GM12878 (cell line): ENCODE measurements around the gene NEMF. TPM values are rescaled to one million over a fixed set of nuclear protein-coding genes. Genes with fewer than 3 reads are reported as not detected.
A peak's percentile ranks its signal among the peaks of the same experiment; 100 is the strongest.

ENCODE experiments used
- CREM ChIP-seq: IDR thresholded peaks from 2 replicates; pipeline ENCODE4 v1.6.1; 2014; ENCODE audit warnings: antibody characterized with exemption, low read depth
- DPF2 ChIP-seq: fragments of 450-650 bp; IDR thresholded peaks from 2 replicates; pipeline ENCODE4 v1.6.1; 2017; ENCODE audit warnings: mild to moderate bottlenecking
- EGR1 ChIP-seq, 2 experiments: IDR thresholded peaks; 1 replicate in 1 of 2; 2 replicates in 1 of 2; pipeline ENCODE4 v1.6.1; 2011 to 2012; ENCODE audit warnings: low read depth in 2 of 2, low read length in 2 of 2, borderline replicate concordance in 1 of 2, mild to moderate bottlenecking in 1 of 2, moderate library complexity in 1 of 2
- IKZF2 ChIP-seq, 2 experiments: fragments of 450-650 bp; IDR thresholded peaks; 2 replicates each; pipeline ENCODE4 v1.6.1; 2017; ENCODE audit warnings: mild to moderate bottlenecking in 2 of 2, moderate library complexity in 2 of 2
- IRF4 ChIP-seq: IDR thresholded peaks from 2 replicates; pipeline ENCODE4 v1.6.1; 2011; ENCODE audit warnings: low read depth, low read length
- JUNB ChIP-seq: IDR thresholded peaks from 2 replicates; pipeline ENCODE4 v1.6.1; 2016; ENCODE audit warnings: antibody characterized with exemption, mild to moderate bottlenecking
- JUND ChIP-seq: IDR thresholded peaks from 2 replicates; pipeline ENCODE4 v1.6.1; 2012; ENCODE audit warnings: low read depth, mild to moderate bottlenecking, low read length, improper control_type of control experiment, moderate library complexity
- MEF2B ChIP-seq: fragments of 450-650 bp; IDR thresholded peaks from 2 replicates; pipeline ENCODE4 v1.6.1; 2018; ENCODE audit warnings: mild to moderate bottlenecking, moderate library complexity; ENCODE audit not compliant: partially characterized antibody, poor library complexity, severe bottlenecking
- NBN ChIP-seq: fragments of 450-650 bp; IDR thresholded peaks from 2 replicates; pipeline ENCODE4 v1.6.1; 2016
- NFXL1 ChIP-seq: fragments of 450-650 bp; IDR thresholded peaks from 2 replicates; pipeline ENCODE4 v1.6.1; 2017; ENCODE audit warnings: antibody characterized with exemption, mild to moderate bottlenecking, borderline replicate concordance
- NFYB ChIP-seq: IDR thresholded peaks from 2 replicates; pipeline ENCODE4 v1.6.1; 2011; ENCODE audit warnings: low read depth, mild to moderate bottlenecking, low read length, improper control_type of control experiment, moderate library complexity; ENCODE audit not compliant: insufficient read depth
- PAX8 ChIP-seq: fragments of 450-650 bp; IDR thresholded peaks from 2 replicates; pipeline ENCODE4 v1.6.1; 2017; ENCODE audit warnings: mild to moderate bottlenecking, moderate library complexity
- POLR2A ChIP-seq: IDR thresholded peaks from 2 replicates; pipeline ENCODE4 v1.6.1; 2011; ENCODE audit warnings: low read depth, mild to moderate bottlenecking, low read length
- POLR2AphosphoS5 ChIP-seq: IDR thresholded peaks from 2 replicates; pipeline ENCODE4 v1.6.1; 2011; ENCODE audit warnings: mild to moderate bottlenecking, low read length, inconsistent platforms
- PRDM15 ChIP-seq: fragments of 450-650 bp; formaldehyde crosslinking; IDR thresholded peaks from 2 replicates; pipeline ENCODE4 v1.4.0; 2020; ENCODE audit warnings: mild to moderate bottlenecking, moderate library complexity
- RB1 ChIP-seq: fragments of 450-650 bp; formaldehyde crosslinking; IDR thresholded peaks from 2 replicates; pipeline ENCODE4 v1.6.1; 2017; ENCODE audit warnings: mild to moderate bottlenecking, borderline replicate concordance
- SIN3A ChIP-seq: IDR thresholded peaks from 2 replicates; pipeline ENCODE4 v1.6.1; 2012; ENCODE audit warnings: low read depth, low read length, improper control_type of control experiment
- SREBF2 ChIP-seq: IDR thresholded peaks from 2 replicates; pipeline ENCODE4 v1.6.1; 2012; ENCODE audit warnings: mild to moderate bottlenecking, low read length
- SUPT20H ChIP-seq: IDR thresholded peaks from 2 replicates; pipeline ENCODE4 v1.6.1; 2011; ENCODE audit warnings: low read depth, mild to moderate bottlenecking, low read length, moderate library complexity, borderline replicate concordance; ENCODE audit not compliant: control insufficient read depth
- TCF3 ChIP-seq: IDR thresholded peaks from 2 replicates; pipeline ENCODE4 v1.6.1; 2012; ENCODE audit warnings: low read depth, mild to moderate bottlenecking, low read length, borderline replicate concordance; ENCODE audit not compliant: insufficient read depth
- YBX1 ChIP-seq: fragments of 450-650 bp; IDR thresholded peaks from 2 replicates; pipeline ENCODE4 v1.6.1; 2016; ENCODE audit warnings: antibody characterized with exemption
- ZBTB11 ChIP-seq: fragments of 450-650 bp; formaldehyde crosslinking; IDR thresholded peaks from 2 replicates; pipeline ENCODE4 v1.5.0; 2022; ENCODE audit warnings: mild to moderate bottlenecking, missing genetic modification characterization
- ZNF274 ChIP-seq: IDR thresholded peaks from one replicate; pipeline ENCODE4 v1.8.0; 2011; ENCODE audit not compliant: insufficient read length, insufficient read depth
- polyA plus RNA-seq, 11 experiments: library from polyadenylated mRNA; depleted of rRNA in 4 of 11; unstranded in 6 of 11; stranded (reverse) in 5 of 11; fragments of >200 nt; fragmentation: Nextera tagmentation in 4 of 11; fragmentation: Illumina TruSeq in 1 of 11; extraction: Ambion mirVana in 4 of 11; extraction: Trizol in 1 of 11; gene quantifications; 1 replicate in 1 of 11; 2 replicates in 10 of 11; pipeline versions ENCODE4 v1.2.1 to v1.2.3, GENCODE V29; 2011 to 2016; ENCODE audit warnings: inconsistent platforms in 2 of 11, missing spikeins in 2 of 11, low read depth in 1 of 11
- total RNA-seq, 4 experiments: library from RNA; depleted of rRNA in 3 of 4; stranded (reverse); fragments of >200 nt in 3 of 4; fragmentation: Illumina TruSeq in 1 of 4; extraction: Trizol in 1 of 4; gene quantifications; 2 replicates each; pipeline versions ENCODE4 v1.2.1 to v1.2.3, GENCODE V29; 2013 to 2021

NEMF gene
- total and polyA plus RNA-seq, 10 of the 15 experiments (the other 5 are each of a cell fraction or from before 2014, with no cell fraction given) = 31.5 to 80.1 (median 61.1) TPM

- TF ChIP-seq PRDM15 (CRISPR knock-in tag) = no peak
- no peak for TF ChIP-seq SUPT20H
- no peak for TF ChIP-seq NBN
- peak; percentile 84 for TF ChIP-seq POLR2A
- TF ChIP-seq IKZF2 (IDR thresholded peaks at IDR 0.05) = peak; percentile 49 to 71; a peak in 3 of 4 replicates
- TF ChIP-seq PAX8 = no peak
- TF ChIP-seq IRF4 = 0 out of 2 replicates have a peak, but pooled peaks have one; percentile 6
- no peak for TF ChIP-seq JUNB
- no peak for TF ChIP-seq MEF2B
- TF ChIP-seq YBX1 = no peak
- 0 out of 2 replicates have a peak, but pooled peaks have one; percentile 8 for TF ChIP-seq POLR2AphosphoS5
- no peak for TF ChIP-seq ZBTB11 (CRISPR knock-in tag)
- TF ChIP-seq NFXL1 = no peak
- TF ChIP-seq EGR1 (IDR thresholded peaks at IDR 0.05; ENCODE audit: borderline replicate concordance in 1 of 2, low read depth in 2 of 2, low read length in 2 of 2) = peak in 1 of 2 experiments; percentile 46; a peak in 1 of 3 replicates
- TF ChIP-seq ZNF274 = no peak
- 0 out of 2 replicates have a peak, but pooled peaks have one; percentile 4 for TF ChIP-seq DPF2
- TF ChIP-seq CREM = peak; percentile 48
- TF ChIP-seq JUND = no peak
- peak; percentile 12; the same call in 1 of the 2 replicates for TF ChIP-seq RB1
- TF ChIP-seq SIN3A = peak; percentile 49
- no peak for TF ChIP-seq TCF3
- peak; percentile 43; the same call in 1 of the 2 replicates for TF ChIP-seq NFYB
- TF ChIP-seq SREBF2 = no peak
Measured at GRCh38 chr14:49768301-49769121, 84.1 kb downstream of the NEMF start (continued).
